H9 (cell line): ENCODE data around the gene DGKB. TPM values are rescaled to one million over a fixed set of nuclear protein-coding genes. Genes with fewer than 3 reads are reported as not detected.

ENCODE experiments used
- DNase-seq: peaks from one replicate; pipeline ENCODE4 v3.0.0-alpha.2; 2017
- H2AFZ ChIP-seq: one replicate; pipeline ENCODE4 v1.6.1; 2013; ENCODE audit warnings: mild to moderate bottlenecking, low read length, control low read depth, moderate library complexity
- H2AK5ac ChIP-seq: 2 replicates; pipeline ENCODE4 v1.6.1; 2013; ENCODE audit warnings: low read length, control low read depth, mixed read lengths; ENCODE audit not compliant: insufficient read length
- H2BK120ac ChIP-seq: one replicate; pipeline ENCODE4 v1.6.1; 2013; ENCODE audit warnings: low read depth, mild to moderate bottlenecking, low read length, control low read depth, inconsistent platforms; ENCODE audit not compliant: poor library complexity, severe bottlenecking
- H2BK12ac ChIP-seq: 2 replicates; pipeline ENCODE4 v1.6.1; 2013; ENCODE audit warnings: low read length, control low read depth, mixed read lengths, low read depth; ENCODE audit not compliant: insufficient read length
- H2BK15ac ChIP-seq: 2 replicates; pipeline ENCODE4 v1.6.1; 2013; ENCODE audit warnings: low read depth, low read length, control low read depth
- H2BK20ac ChIP-seq: one replicate; pipeline ENCODE4 v1.6.1; 2013; ENCODE audit warnings: low read depth, mild to moderate bottlenecking, low read length, control low read depth, inconsistent platforms; ENCODE audit not compliant: poor library complexity, severe bottlenecking
- H2BK5ac ChIP-seq: 2 replicates; pipeline ENCODE4 v1.6.1; 2013; ENCODE audit warnings: low read length, control low read depth, mixed read lengths; ENCODE audit not compliant: insufficient read length
- H3K14ac ChIP-seq: 2 replicates; pipeline ENCODE4 v1.6.1; 2013; ENCODE audit warnings: low read length, control low read depth; ENCODE audit not compliant: insufficient read depth
- H3K18ac ChIP-seq: 2 replicates; pipeline ENCODE4 v1.6.1; 2013; ENCODE audit warnings: low read depth, mild to moderate bottlenecking, mixed read lengths, low read length, control low read depth; ENCODE audit not compliant: insufficient read length
- H3K23ac ChIP-seq: 2 replicates; pipeline ENCODE4 v1.6.1; 2013; ENCODE audit warnings: low read length, control low read depth, mixed read lengths, low read depth; ENCODE audit not compliant: insufficient read length
- H3K23me2 ChIP-seq: 2 replicates; pipeline ENCODE4 v1.6.1; 2013; ENCODE audit warnings: low read depth, mild to moderate bottlenecking, mixed read lengths, low read length, control low read depth; ENCODE audit not compliant: insufficient read length, poor library complexity, severe bottlenecking
- H3K27ac ChIP-seq: 2 replicates; pipeline ENCODE4 v1.5.1; 2013; ENCODE audit warnings: low read length, control low read depth, mixed read lengths, low read depth; ENCODE audit not compliant: insufficient read length
- H3K27me3 ChIP-seq: 2 replicates; pipeline ENCODE4 v1.6.1; 2013; ENCODE audit warnings: low read length, control low read depth, inconsistent platforms; ENCODE audit not compliant: insufficient read depth
- H3K4ac ChIP-seq: 2 replicates; pipeline ENCODE4 v1.6.1; 2013; ENCODE audit warnings: low read depth, mild to moderate bottlenecking, control low read depth, inconsistent platforms, low read length, moderate library complexity
- H3K4me1 ChIP-seq: 2 replicates; pipeline ENCODE4 v1.6.1; 2013; ENCODE audit warnings: low read length, control low read depth, inconsistent platforms; ENCODE audit not compliant: insufficient read depth
- H3K4me2 ChIP-seq: 2 replicates; pipeline ENCODE4 v1.6.1; 2013; ENCODE audit warnings: low read length, control low read depth, mixed read lengths; ENCODE audit not compliant: insufficient read length, insufficient read depth
- H3K56ac ChIP-seq: 2 replicates; pipeline ENCODE4 v1.6.1; 2013; ENCODE audit warnings: low read depth, mild to moderate bottlenecking, mixed read lengths, low read length, control low read depth; ENCODE audit not compliant: insufficient read length
- H3K79me1 ChIP-seq: 2 replicates; pipeline ENCODE4 v1.6.1; 2013; ENCODE audit warnings: low read depth, mild to moderate bottlenecking, moderate library complexity, low read length, control low read depth, inconsistent platforms; ENCODE audit not compliant: insufficient read depth, poor library complexity, severe bottlenecking
- H3K79me2 ChIP-seq: 2 replicates; pipeline ENCODE4 v1.6.1; 2013; ENCODE audit warnings: low read length, control low read depth, inconsistent platforms; ENCODE audit not compliant: insufficient read depth
- H3K9ac ChIP-seq: 2 replicates; pipeline ENCODE4 v1.6.1; 2013; ENCODE audit warnings: low read length, control low read depth, mixed read lengths; ENCODE audit not compliant: insufficient read length; ENCODE audit errors: extremely low read depth
- H3K9me3 ChIP-seq: one replicate; pipeline ENCODE4 v1.6.1; 2013; ENCODE audit warnings: low read depth, low read length, inconsistent platforms; ENCODE audit not compliant: control insufficient read depth
- H3T11ph ChIP-seq: one replicate; pipeline ENCODE4 v1.6.1; 2013; ENCODE audit warnings: mild to moderate bottlenecking, low read length, control low read depth, inconsistent platforms
- H4K20me1 ChIP-seq: one replicate; pipeline ENCODE4 v1.6.1; 2013; ENCODE audit not compliant: control insufficient read depth, insufficient read length, insufficient read depth
- H4K5ac ChIP-seq: 2 replicates; pipeline ENCODE4 v1.6.1; 2013; ENCODE audit warnings: low read depth, mild to moderate bottlenecking, mixed read lengths, low read length, control low read depth; ENCODE audit not compliant: insufficient read length
- H4K8ac ChIP-seq: replicated peaks from 2 replicates; pipeline ENCODE4 v1.6.1; 2013; ENCODE audit warnings: low read length, control low read depth, mixed read lengths, low read depth; ENCODE audit not compliant: insufficient read length
- H4K91ac ChIP-seq: 2 replicates; pipeline ENCODE4 v1.6.1; 2013; ENCODE audit warnings: low read depth, mild to moderate bottlenecking, moderate library complexity, mixed read lengths, low read length, control low read depth; ENCODE audit not compliant: insufficient read length
- H3K27ac Mint-ChIP-seq, 3 experiments: 2 replicates in 2 of 3; 3 replicates in 1 of 3; pipeline ENCODE4 v1.8.0; 2020 to 2021; ENCODE audit warnings: mixed read lengths in 3 of 3, mild to moderate bottlenecking in 1 of 3, moderate library complexity in 1 of 3
- H3K27me3 Mint-ChIP-seq: 2 replicates; pipeline ENCODE4 v1.8.0; 2021; ENCODE audit warnings: low read depth, mild to moderate bottlenecking, moderate library complexity, mixed read lengths
- H3K36me3 Mint-ChIP-seq, 3 experiments: 2 replicates in 2 of 3; 3 replicates in 1 of 3; pipeline ENCODE4 v1.8.0; 2020 to 2021; ENCODE audit warnings: low read depth in 3 of 3, mixed read lengths in 3 of 3; ENCODE audit not compliant: insufficient read depth in 1 of 3
- H3K4me1 Mint-ChIP-seq, 2 experiments: 2 replicates each; pipeline ENCODE4 v1.8.0; 2020; ENCODE audit warnings: mixed read lengths in 2 of 2
- H3K4me3 Mint-ChIP-seq, 2 experiments: 2 replicates in 1 of 2; 3 replicates in 1 of 2; pipeline ENCODE4 v1.8.0; 2020 to 2021; ENCODE audit warnings: mild to moderate bottlenecking in 2 of 2, mixed read lengths in 2 of 2, moderate library complexity in 1 of 2
- H3K9me3 Mint-ChIP-seq, 2 experiments: 2 replicates in 1 of 2; 3 replicates in 1 of 2; pipeline ENCODE4 v1.8.0; 2020; ENCODE audit warnings: mild to moderate bottlenecking in 2 of 2, mixed read lengths in 2 of 2, moderate library complexity in 1 of 2
- CTCF ChIP-seq: fragments of 200-600 bp; sonication (generic); conservative IDR thresholded peaks from 3 replicates; pipeline ENCODE4 v1.8.0; 2021; ENCODE audit warnings: antibody characterized with exemption, mild to moderate bottlenecking
- WGBS: extraction: QIAGEN DNeasy Blood & Tissue Kit; methylation state at CpG from one replicate; pipeline ENCODE4 v1.1.7; 2013; ENCODE audit warnings: missing lambda C conversion rate, low lambda C conversion rate, mixed read lengths; ENCODE audit not compliant: insufficient read length; ENCODE audit errors: extremely low coverage; 5-methylcytosine and 5-hydroxymethylcytosine counted together
- total RNA-seq: library from RNA; stranded (reverse); gene quantifications from 2 replicates; pipeline ENCODE4 v1.2.1, GENCODE V29; 2021

The DGKB gene
- total RNA-seq, 1 experiment from 2014 or later, result 0.26 TPM

GRCh38 chr7:14207138-14207537 lies 695.4 kb downstream of the DGKB start:
- Mint-ChIP-seq H3K36me3 (no peaks in the 10 kb centered on the region), H3K4me3 (no peak overlapping the region), H3K4me1 (no peaks in the 10 kb centered on the region), H3K27ac (no peak overlapping the region), H3K9me3 (no peaks in the 10 kb centered on the region), H3K27me3 (no peaks in the 10 kb centered on the region)
- Histone ChIP-seq H3T11ph (no peak overlapping the region), H2BK15ac (no peak overlapping the region), H3K23me2 (no peaks in the 10 kb centered on the region), H3K14ac (no peak overlapping the region), H4K8ac (no peak overlapping the region), H3K4ac (no peak overlapping the region), H3K23ac (no peak overlapping the region), H3K9me3 (no peaks in the 10 kb centered on the region), H4K20me1 (no peaks in the 10 kb centered on the region), H4K91ac (no peak overlapping the region), H3K18ac (no peak overlapping the region), H3K79me2 (no peaks in the 10 kb centered on the region), H3K56ac (no peak overlapping the region), H2AFZ (no peak overlapping the region), H2BK5ac (no peak overlapping the region), H3K79me1 (no peaks in the 10 kb centered on the region), H2AK5ac (no peak overlapping the region), H4K5ac (no peak overlapping the region), H2BK120ac (no peak overlapping the region), H3K9ac (no peak overlapping the region), H3K4me1 (no peaks in the 10 kb centered on the region), H3K27ac (no peak overlapping the region), H2BK20ac (no peak overlapping the region), H3K27me3 (no peaks in the 10 kb centered on the region), H2BK12ac (no peak overlapping the region), H3K4me2 (no peak overlapping the region)
- no peak for DNase-seq
- no CpG with 5 or more reads among the region's 4 CpGs for WGBS
- no peak for TF ChIP-seq CTCF
